HEK293 (cell line): ENCODE measurements around the gene DCDC2.

Experiments
- CTCF ChIA-PET: fragments of 350-600 bp; formaldehyde crosslinking; extraction: SDS; loops from one replicate; lab custom pipeline; 2021; ENCODE audit warnings: antibody characterized with exemption; lab: Yijun Ruan, JAX
- POLR2A ChIA-PET: fragments of 300-600 bp; formaldehyde crosslinking; extraction: SDS; loops from one replicate; lab custom pipeline; 2020; ENCODE audit warnings: antibody characterized with exemption, inconsistent platforms; lab: Yijun Ruan, JAX
- H3K27ac ChIP-seq: fragments of 200-500 bp; sonication (Bioruptor generic); 2 replicates; pipeline ENCODE4 v1.5.1; 2014; ENCODE audit warnings: low read depth, low read length, control low read depth, inconsistent platforms; ENCODE audit errors: extremely low read depth
- H3K36me3 ChIP-seq, 2 experiments: fragments of 200-500 bp in 1 of 2; sonication (Bioruptor generic) in 1 of 2; 1 replicate in 1 of 2; 2 replicates in 1 of 2; pipeline ENCODE4 v1.5.1; 2014 to 2017; ENCODE audit warnings: inconsistent platforms in 2 of 2, low read length in 2 of 2; ENCODE audit not compliant: control insufficient read depth in 2 of 2, insufficient read depth in 1 of 2
- H3K4me1 ChIP-seq: fragments of 200-500 bp; sonication (Bioruptor generic); 2 replicates; pipeline ENCODE4 v1.5.1; 2014; ENCODE audit warnings: mild to moderate bottlenecking, low read length, inconsistent platforms; ENCODE audit not compliant: control insufficient read depth, insufficient read depth
- H3K4me3 ChIP-seq: 2 replicates; pipeline ENCODE4 v1.5.1; 2011; ENCODE audit warnings: low read depth, mild to moderate bottlenecking, control low read depth, low read length, moderate library complexity
- H3K9me3 ChIP-seq: fragments of 200-500 bp; sonication (Bioruptor generic); 2 replicates; pipeline ENCODE4 v1.5.1; 2014; ENCODE audit warnings: low read depth, low read length, inconsistent platforms; ENCODE audit not compliant: control insufficient read depth, insufficient read depth
- GFI1B ChIP-seq: fragments of 450-650 bp; formaldehyde crosslinking; IDR thresholded peaks from 2 replicates; pipeline ENCODE4 v1.5.1; 2016; ENCODE audit warnings: missing biosample characterization, missing genetic modification characterization
- GLIS2 ChIP-seq: fragments of 450-650 bp; formaldehyde crosslinking; IDR thresholded peaks from 2 replicates; pipeline ENCODE4 v1.5.1; 2016; ENCODE audit warnings: missing biosample characterization, missing genetic modification characterization
- HOXD13 ChIP-seq: sonication (generic); formaldehyde crosslinking; IDR thresholded peaks from 2 replicates; pipeline ENCODE4 v1.8.0; 2022; ENCODE audit warnings: missing genetic modification reagents, borderline replicate concordance
- KLF1 ChIP-seq: fragments of 450-650 bp; formaldehyde crosslinking; IDR thresholded peaks from 2 replicates; pipeline ENCODE4 v1.5.1; 2016; ENCODE audit warnings: missing biosample characterization, missing genetic modification characterization
- KLF10 ChIP-seq: fragments of 450-650 bp; IDR thresholded peaks from 2 replicates; pipeline ENCODE4 v1.5.1; 2018; ENCODE audit warnings: missing biosample characterization, mild to moderate bottlenecking, missing genetic modification characterization
- KLF7 ChIP-seq: fragments of 450-650 bp; formaldehyde crosslinking; IDR thresholded peaks from 2 replicates; pipeline ENCODE4 v1.5.1; 2016; ENCODE audit warnings: missing biosample characterization, missing genetic modification characterization, borderline replicate concordance
- PRDM1 ChIP-seq: fragments of 450-650 bp; formaldehyde crosslinking; IDR thresholded peaks from 2 replicates; pipeline ENCODE4; 2016; ENCODE audit warnings: missing biosample characterization, missing genetic modification characterization
- PRDM2 ChIP-seq: fragments of 450-650 bp; formaldehyde crosslinking; IDR thresholded peaks from 2 replicates; pipeline ENCODE4 v1.5.1; 2016; ENCODE audit warnings: missing biosample characterization, missing genetic modification characterization, borderline replicate concordance
- SP3 ChIP-seq: fragments of 450-650 bp; formaldehyde crosslinking; IDR thresholded peaks from 2 replicates; pipeline ENCODE4 v1.5.1; 2016; ENCODE audit warnings: missing biosample characterization, missing genetic modification characterization
- YY1 ChIP-seq: fragments of 450-650 bp; formaldehyde crosslinking; IDR thresholded peaks from 2 replicates; pipeline ENCODE4 v1.5.1; 2018; ENCODE audit warnings: missing biosample characterization, missing genetic modification characterization
- ZBTB21 ChIP-seq: fragments of 450-650 bp; formaldehyde crosslinking; IDR thresholded peaks from 2 replicates; pipeline ENCODE4 v1.5.1; 2017; ENCODE audit warnings: missing biosample characterization, missing genetic modification characterization
- ZBTB44 ChIP-seq: fragments of 450-650 bp; IDR thresholded peaks from 2 replicates; pipeline ENCODE4 v1.5.1; 2018; ENCODE audit warnings: missing biosample characterization, mild to moderate bottlenecking, missing genetic modification characterization
- ZNF174 ChIP-seq: fragments of 450-650 bp; formaldehyde crosslinking; IDR thresholded peaks from 2 replicates; pipeline ENCODE4 v1.5.0; 2017; ENCODE audit warnings: missing biosample characterization, mild to moderate bottlenecking, missing genetic modification characterization
- ZNF211 ChIP-seq: fragments of 450-650 bp; formaldehyde crosslinking; IDR thresholded peaks from 2 replicates; pipeline ENCODE4 v1.5.1; 2016; ENCODE audit warnings: low read depth, missing biosample characterization, missing genetic modification characterization
- ZNF335 ChIP-seq: fragments of 450-650 bp; formaldehyde crosslinking; conservative IDR thresholded peaks from 2 replicates; pipeline ENCODE4 v1.5.1; 2016; ENCODE audit warnings: missing biosample characterization, missing genetic modification characterization
- ZNF391 ChIP-seq: fragments of 450-650 bp; formaldehyde crosslinking; IDR thresholded peaks from 2 replicates; pipeline ENCODE4 v1.5.1; 2016; ENCODE audit warnings: low read depth, missing biosample characterization, missing genetic modification characterization, borderline replicate concordance
- ZNF404 ChIP-seq: fragments of 450-650 bp; formaldehyde crosslinking; IDR thresholded peaks from 2 replicates; pipeline ENCODE4 v1.5.1; 2017; ENCODE audit warnings: missing biosample characterization, missing genetic modification characterization
- ZNF560 ChIP-seq: fragments of 450-650 bp; formaldehyde crosslinking; IDR thresholded peaks from 2 replicates; pipeline ENCODE4 v1.5.1; 2017; ENCODE audit warnings: missing biosample characterization, missing genetic modification characterization, borderline replicate concordance
- ZNF600 ChIP-seq: fragments of 450-650 bp; formaldehyde crosslinking; IDR thresholded peaks from 2 replicates; pipeline ENCODE4 v1.5.1; 2016; ENCODE audit warnings: missing biosample characterization, missing genetic modification characterization
- ZNF626 ChIP-seq: fragments of 450-650 bp; sonication (Bioruptor Pico); formaldehyde crosslinking; IDR thresholded peaks from 2 replicates; pipeline ENCODE4 v1.5.1; 2018; ENCODE audit warnings: missing biosample characterization, missing genetic modification characterization, inconsistent platforms
- ZNF76 ChIP-seq: fragments of 450-650 bp; formaldehyde crosslinking; IDR thresholded peaks from 2 replicates; pipeline ENCODE4; 2016; ENCODE audit warnings: low read depth, missing biosample characterization, missing genetic modification characterization, borderline replicate concordance
- ZNF776 ChIP-seq: fragments of 450-650 bp; formaldehyde crosslinking; IDR thresholded peaks from 2 replicates; pipeline ENCODE4 v1.5.0; 2017; ENCODE audit warnings: missing biosample characterization, missing genetic modification characterization, borderline replicate concordance
- ZSCAN16 ChIP-seq: fragments of 450-650 bp; formaldehyde crosslinking; IDR thresholded peaks from 2 replicates; pipeline ENCODE4 v1.5.1; 2016; ENCODE audit warnings: missing biosample characterization, missing genetic modification characterization
- TF ChIP-seq, protein P1 (sequence below): fragments of 450-650 bp; formaldehyde crosslinking; IDR thresholded peaks from 2 replicates; pipeline ENCODE4 v1.5.1; 2016; ENCODE audit warnings: missing biosample characterization, missing genetic modification characterization

Gene DCDC2

GRCh38 chr6:24195836-24196597, 161.8 kb downstream of the DCDC2 start:
- Histone ChIP-seq H3K4me3 (no peak overlapping the region), H3K36me3 (no peaks in the 10 kb centered on the region), H3K4me1 (no peaks in the 10 kb centered on the region), H3K27ac (no peak overlapping the region), H3K9me3 (no peaks in the 10 kb centered on the region)
- POLR2A ChIA-PET, result no interaction called here
- CTCF ChIA-PET, result interaction anchor here (2.6 kb wide), 1 partner anchor 9 kb away, joined by 12 read pairs; no protein-coding TSS in a partner anchor
- TF ChIP-seq ZBTB44, result no peak
- TF ChIP-seq KLF1 (tag by site-specific recombination), result no peak
- no peak for TF ChIP-seq PRDM1 (tag by site-specific recombination)
- TF ChIP-seq PRDM2 (tag by site-specific recombination), result no peak
- TF ChIP-seq ZNF404 (tag by site-specific recombination), result no peak
- TF ChIP-seq SP3 (tag by site-specific recombination), result no peak
- TF ChIP-seq GFI1B (tag by site-specific recombination), result no peak
- no peak for TF ChIP-seq ZNF560 (tag by site-specific recombination)
- TF ChIP-seq, protein P1, sequence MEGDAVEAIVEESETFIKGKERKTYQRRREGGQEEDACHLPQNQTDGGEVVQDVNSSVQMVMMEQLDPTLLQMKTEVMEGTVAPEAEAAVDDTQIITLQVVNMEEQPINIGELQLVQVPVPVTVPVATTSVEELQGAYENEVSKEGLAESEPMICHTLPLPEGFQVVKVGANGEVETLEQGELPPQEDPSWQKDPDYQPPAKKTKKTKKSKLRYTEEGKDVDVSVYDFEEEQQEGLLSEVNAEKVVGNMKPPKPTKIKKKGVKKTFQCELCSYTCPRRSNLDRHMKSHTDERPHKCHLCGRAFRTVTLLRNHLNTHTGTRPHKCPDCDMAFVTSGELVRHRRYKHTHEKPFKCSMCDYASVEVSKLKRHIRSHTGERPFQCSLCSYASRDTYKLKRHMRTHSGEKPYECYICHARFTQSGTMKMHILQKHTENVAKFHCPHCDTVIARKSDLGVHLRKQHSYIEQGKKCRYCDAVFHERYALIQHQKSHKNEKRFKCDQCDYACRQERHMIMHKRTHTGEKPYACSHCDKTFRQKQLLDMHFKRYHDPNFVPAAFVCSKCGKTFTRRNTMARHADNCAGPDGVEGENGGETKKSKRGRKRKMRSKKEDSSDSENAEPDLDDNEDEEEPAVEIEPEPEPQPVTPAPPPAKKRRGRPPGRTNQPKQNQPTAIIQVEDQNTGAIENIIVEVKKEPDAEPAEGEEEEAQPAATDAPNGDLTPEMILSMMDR, result no peak
- no peak for TF ChIP-seq HOXD13 (CRISPR knock-in tag)
- no peak for TF ChIP-seq ZNF335
- TF ChIP-seq ZSCAN16 (tag by site-specific recombination), result no peak
- no peak for TF ChIP-seq KLF10 (tag by site-specific recombination)

- POLR2A ChIA-PET, result no interaction called here
- Histone ChIP-seq H3K4me1 (no peaks in the 10 kb centered on the region), H3K27ac (no peak overlapping the region), H3K4me3 (no peak overlapping the region), H3K36me3 (no peaks in the 10 kb centered on the region), H3K9me3 (no peaks in the 10 kb centered on the region)
- TF ChIP-seq ZNF391 (no peak), ZNF776 (no peak), ZNF600 (tag by site-specific recombination) (no peak), YY1 (no peak), ZNF335 (no peak), GFI1B (tag by site-specific recombination) (no peak), ZNF211 (no peak), ZNF174 (tag by site-specific recombination) (no peak), ZNF626 (tag by site-specific recombination) (no peak), ZBTB21 (tag by site-specific recombination) (no peak), KLF7 (no peak), ZNF76 (tag by site-specific recombination) (no peak), GLIS2 (tag by site-specific recombination) (no peak)
- CTCF ChIA-PET, result interaction anchor here (2.6 kb wide), 1 partner anchor 10 kb away, joined by 12 read pairs; no protein-coding TSS in a partner anchor
Observed at GRCh38 chr6:24194978-24195700, 162.7 kb downstream of the DCDC2 start.
